Loucy (cell line): ENCODE data around the gene FITM2.

Experiments
- CTCF ChIP-seq: fragments of 200-600 bp; sonication (generic); conservative IDR thresholded peaks from 2 replicates; pipeline ENCODE4 v1.5.1; 2014; ENCODE audit warnings: mild to moderate bottlenecking, antibody characterized with exemption, low read length
- EZH2phosphoT487 ChIP-seq: fragments of 200-600 bp; IDR thresholded peaks from 2 replicates; pipeline ENCODE4 v1.6.1; 2018; ENCODE audit warnings: antibody characterized with exemption, mild to moderate bottlenecking, moderate library complexity, borderline replicate concordance

- TF ChIP-seq CTCF (peak; percentile 83), EZH2phosphoT487 (no peak)
Observed at GRCh38 chr20:44310664-44311639, at the start of gene FITM2.
